ENCODE data around the gene ALK.

Gene ALK

DNA sequence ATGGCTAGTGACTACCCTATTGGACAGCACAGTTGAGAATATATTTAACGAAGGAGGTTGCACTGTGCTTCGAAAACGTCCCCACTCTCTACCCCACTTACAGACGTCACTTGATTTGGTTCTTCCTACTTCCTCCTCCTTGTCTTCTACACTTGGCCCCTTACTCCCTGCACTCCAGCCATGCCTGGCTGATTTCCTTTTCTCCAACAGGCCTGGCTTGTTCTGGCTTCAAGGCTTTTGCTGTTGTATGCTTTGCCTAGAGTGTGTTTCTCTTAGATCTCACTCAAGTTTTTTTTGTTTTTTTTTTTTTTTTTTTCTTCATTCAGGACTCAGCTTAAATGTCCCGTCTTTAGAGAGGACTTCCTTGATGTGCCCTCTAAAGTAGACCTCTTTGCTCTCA lies 469.4 kb downstream of the ALK start:
- no peak for DNase-seq (ENCODE audit: low read depth, low spot score)

DNA sequence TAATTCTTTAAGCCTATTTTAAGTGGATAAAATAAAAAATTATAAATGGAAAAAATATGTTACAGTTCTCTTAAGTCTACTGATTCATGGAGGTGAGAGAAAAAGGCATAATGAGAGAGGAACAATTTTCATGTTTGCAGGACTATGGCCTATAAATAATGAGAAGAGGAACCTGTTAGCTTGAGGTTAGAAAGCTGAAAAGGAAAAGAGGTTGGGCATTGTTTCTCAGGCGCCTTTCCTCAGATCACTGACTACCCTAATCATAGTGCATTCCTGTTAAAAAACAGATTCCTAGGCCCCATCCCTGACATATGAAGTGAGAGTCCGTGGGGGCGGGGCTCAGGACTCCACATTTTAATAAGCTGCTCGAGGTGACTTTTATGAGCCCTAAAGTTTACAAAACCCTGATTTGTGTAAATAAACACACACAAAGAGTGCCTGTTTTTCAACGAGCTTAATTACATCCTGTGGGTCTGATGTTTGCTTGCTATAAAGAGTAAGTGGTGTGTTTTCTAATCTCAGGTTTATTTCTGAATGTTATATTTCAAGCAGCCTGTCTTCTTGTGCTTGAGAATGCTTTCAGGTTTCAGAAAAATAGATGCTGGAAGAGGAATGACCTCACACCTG lies 470.7 kb downstream of the ALK start:
- DNase-seq (ENCODE audit: low read depth, low spot score): no peak

DNA sequence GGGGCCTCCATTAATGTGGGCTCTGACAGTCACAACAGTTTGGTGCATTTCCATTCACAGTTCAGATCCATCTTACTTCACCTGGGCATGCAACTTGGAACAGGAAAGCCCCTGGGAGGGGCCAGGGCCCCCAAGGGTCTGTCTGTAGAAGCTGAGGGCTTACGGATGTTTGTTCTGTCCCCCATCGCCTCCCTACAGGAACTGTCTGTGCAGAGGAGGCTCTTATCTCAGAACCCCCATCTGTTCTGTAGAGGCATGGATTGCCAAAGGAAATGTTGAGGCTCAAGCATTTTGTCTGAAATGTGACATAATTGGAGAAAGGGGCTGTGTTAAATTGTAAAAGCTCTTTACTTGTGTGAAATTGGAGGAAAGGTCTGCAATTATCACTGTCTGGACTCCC lies 471.9 kb downstream of the ALK start:
- DNase-seq (ENCODE audit: low read depth, low spot score): no peak

DNA sequence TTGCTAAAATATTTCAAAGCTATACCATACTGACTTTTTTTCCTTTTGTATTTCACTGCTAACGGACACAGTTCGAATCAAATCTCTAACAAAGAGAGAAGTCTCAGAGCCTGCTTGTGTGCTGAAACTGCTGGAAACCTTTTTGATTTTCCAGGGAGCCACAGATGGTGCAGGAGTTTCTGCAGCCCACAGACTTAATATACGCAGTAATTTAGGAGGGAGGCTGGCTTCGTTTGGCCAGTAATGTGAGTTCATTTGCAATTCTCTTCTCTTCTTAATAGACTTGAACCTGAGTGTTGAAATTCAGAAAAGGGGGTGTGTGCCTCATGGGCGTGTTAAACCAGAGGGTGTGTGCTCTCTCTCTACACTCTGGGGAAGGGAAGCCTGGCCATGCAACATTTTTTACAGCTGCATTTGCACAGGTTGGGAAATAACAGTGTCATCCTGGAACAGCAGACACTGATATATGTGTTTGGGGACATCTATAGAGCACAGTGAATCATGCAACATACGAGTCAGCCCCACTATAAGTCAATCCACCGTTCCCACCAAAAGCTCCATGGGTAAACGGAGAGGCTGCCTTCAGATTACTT lies 473.2 kb downstream of the ALK start:
- no peak for DNase-seq (ENCODE audit: low read depth, low spot score)

DNA sequence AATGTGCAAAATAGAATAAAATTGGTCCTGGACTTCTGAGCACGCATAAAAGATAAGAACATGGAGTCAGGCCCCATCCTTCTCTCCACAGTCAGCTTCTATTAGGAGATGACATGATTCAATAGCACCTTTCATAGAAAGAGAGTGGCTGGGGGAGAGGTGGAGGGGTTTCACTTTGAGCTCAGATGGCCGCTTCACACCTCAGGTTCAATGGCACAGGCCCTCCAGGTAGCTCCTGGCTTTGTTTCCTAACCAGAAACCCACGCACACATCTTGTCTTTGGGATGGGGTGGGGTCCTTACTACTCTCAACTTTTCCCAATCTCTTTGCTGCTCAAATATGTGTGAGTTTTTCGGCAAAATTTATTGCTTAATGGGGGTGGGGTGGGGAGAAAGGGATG lies 473.9 kb downstream of the ALK start:
- no peak for DNase-seq (ENCODE audit: low read depth, low spot score)

DNA sequence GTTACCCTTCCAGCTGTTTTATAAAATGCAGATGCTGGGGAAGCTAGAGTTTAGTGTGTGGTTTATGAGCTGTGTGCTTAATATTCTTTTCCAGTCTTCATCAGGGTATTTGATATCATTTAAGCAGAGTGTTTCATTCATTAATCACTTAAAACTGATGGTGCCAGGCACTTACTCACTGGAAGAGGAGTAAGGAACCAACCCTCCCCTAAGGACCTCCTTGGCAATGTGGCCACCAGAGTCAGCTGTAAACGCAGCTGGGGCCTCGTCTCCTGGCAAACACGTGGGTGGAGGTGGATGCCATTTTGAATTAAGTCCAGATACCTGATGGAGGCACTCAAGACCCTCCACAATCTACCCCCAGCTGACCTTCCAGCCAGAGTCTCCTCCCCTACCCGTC lies 474.5 kb downstream of the ALK start:
- DNase-seq (ENCODE audit: low read depth, low spot score): no peak

DNA sequence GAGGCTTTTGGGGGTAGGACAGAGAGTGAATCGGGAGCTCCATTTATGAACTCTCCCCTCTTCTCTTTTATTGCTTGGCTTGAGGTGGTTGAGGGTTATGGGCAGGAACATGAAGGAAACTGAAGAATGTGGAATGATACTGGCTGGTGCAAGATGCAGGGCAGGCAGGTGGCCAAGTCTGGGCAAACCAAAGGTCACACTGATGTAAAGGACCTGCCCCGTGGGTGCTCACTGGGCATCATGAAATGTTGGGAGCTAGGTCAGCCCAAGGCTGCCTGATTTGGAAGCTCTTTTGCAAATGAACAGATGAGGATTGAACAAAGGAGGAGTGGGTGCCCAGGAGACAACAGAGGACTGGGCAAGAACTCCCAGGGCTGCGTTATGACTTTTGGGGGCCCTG lies 477.2 kb downstream of the ALK start:
- no peak for DNase-seq (ENCODE audit: low read depth, low spot score)

DNA sequence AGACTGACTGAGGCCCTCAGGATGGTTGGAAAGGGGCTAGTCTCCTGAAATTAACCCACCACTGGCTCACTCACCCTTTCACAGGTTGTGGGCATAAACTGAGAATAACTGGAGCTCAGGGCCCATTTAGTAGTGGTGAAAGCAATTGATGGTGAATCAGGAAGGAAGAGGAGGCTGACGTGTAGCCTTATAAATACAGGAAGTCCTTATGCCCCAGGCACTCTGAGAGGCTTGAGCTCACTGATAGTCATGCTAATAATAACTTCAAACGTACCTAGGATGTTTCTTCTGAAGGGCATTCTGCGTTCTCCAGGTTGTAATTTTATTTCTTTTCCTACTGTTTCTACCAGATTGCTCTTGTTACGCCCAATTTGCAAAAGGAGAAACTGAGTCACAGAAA lies 477.8 kb downstream of the ALK start:
- DNase-seq (ENCODE audit: low read depth, low spot score): no peak

DNA sequence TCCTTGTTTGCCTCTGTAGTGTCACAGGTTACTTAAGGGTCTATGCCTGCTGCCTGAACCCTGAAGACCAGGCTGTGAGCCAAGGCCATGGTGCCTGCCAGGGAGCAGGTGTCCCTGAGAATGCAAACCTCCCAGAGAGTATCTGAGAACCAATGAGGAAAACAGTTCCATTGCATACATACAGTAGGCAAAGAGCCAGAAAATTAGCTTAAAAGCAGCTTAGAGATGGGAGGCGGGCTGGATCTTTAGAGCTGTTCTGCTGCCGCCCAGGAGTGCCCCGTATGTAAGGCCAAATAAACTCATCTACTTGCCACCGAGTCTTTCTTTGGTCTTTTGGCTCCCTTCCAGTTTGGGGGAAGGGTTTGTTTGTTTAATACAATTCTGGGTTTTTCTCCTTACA lies 478.2 kb downstream of the ALK start:
- no peak for DNase-seq (ENCODE audit: low read depth, low spot score)

DNA sequence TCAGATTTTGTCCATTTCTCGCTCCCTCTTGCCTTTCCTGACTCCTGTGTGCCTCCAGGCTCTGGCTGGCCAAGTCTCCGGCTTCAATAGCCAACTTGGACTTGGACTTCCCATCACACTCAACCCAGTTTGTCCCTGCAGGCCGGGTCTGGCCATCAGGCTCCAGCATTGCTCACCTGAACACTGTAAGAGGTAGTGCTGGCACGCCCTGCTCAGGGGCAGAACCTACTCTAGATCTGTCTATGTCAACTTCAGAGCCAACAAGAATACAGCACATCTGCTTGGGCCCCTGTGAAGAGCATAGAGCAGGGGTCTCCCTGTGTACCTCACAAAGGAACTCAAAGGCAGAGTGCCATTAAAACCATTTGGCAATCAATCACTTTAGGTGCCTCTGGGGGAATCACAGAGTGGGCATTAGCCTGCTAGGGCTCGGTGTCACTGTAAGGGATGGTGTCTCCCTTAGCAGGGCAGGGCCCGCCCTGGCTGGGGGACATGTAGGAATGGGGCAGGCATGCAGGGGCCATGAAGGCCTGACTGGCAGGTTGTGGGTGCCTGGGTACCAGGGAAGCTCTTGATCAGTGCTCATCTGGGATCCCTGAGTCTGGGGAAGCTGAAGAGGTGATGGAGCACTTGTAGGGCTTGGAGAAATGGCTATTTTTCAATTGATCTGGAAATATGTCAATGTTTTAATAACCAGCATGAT lies 480.3 kb downstream of the ALK start:
- no peak for DNase-seq (ENCODE audit: low read depth, low spot score)

DNA sequence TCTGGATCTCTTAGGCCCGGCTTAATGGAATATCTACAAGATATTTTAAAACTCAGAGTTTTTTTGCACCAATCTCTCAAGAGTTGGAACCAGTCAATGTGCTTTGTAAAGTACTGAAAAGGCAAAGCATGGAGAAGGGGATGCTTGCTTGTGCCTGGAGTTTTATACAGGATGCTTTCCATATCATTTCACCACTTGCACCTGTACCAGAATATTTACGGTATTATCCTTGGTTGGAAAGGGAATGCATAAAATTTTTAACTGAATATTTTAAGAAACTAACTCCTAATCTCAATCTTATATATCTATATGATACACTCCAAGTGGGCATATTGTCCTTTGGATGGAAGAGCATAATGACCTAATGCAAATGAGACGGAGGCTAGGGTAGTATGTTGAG lies 487.5 kb downstream of the ALK start:
- DNase-seq (ENCODE audit: low read depth, low spot score): no peak

DNA sequence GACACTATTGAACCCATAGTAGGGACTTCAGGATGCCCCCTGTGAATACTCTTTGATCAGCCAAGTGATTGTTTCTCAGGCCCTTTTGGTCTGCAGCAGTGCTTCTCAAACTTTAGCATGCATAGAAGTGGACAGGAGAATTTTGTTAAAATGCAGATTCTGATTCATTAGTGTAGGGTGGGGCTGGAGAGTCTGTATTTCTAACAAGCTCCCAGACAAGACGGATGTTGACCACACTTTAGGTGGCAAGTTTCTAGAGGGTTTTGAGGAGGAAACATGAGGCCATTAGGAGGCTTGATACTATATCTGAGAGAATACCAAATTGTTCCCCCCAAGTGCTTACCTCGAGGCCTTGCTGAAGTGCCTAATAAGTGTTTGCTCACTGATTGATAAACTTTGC lies 488.3 kb downstream of the ALK start:
- no peak for DNase-seq (ENCODE audit: low read depth, low spot score)

DNA sequence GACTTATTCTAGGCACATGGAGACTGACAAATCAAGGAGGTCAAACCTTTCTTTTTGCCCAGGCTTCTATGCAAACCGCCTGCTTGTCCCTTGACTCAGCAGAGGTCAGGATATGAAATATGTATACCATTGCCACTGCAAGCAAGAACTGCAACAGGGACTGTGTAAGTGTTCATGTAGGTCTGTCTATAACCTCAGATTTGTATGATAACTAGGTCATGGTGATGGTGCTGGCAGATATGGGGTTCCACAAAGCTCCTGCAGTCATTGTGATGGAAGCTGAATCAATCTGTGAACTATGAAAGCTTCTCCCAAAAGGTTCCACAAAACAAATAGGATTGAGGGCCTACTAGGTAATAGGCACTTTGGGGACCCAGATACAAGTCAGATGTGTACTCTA lies 489.9 kb downstream of the ALK start:
- no peak for DNase-seq (ENCODE audit: low read depth, low spot score)

DNA sequence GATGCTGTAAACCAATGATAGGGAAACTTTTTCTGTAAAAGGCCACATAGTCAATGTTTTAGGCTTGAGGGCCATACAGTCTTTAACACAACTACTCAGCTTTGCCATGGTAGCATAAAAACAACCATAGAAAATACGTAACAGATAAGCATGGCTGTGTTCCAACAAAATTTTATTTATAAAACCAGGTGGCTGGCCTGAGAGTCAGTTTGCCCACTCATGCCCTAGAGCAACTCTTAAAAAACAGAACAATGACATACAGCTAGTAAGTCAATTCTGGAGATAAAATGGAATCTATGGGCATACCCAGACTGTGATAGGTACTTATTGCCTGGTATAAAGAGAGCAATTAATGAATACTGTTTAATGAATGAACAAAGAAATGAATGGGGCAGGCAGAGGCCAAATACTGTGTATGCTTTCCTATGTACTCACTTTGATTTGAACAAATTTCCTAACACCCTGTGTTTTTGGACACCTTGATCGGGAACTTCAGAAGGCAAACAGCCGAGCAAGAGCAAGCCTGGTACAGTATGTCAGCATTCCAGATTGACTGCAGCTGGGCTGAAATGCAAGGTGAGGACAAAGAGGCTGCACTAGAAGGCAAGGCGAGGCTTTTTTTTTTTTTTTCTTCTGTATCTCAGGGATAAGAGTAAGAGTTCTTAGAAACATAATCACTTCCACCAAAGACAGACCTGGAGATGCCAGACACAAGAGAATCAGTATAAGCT lies 490.8 kb downstream of the ALK start:
- DNase-seq (ENCODE audit: low read depth, low spot score): no peak

DNA sequence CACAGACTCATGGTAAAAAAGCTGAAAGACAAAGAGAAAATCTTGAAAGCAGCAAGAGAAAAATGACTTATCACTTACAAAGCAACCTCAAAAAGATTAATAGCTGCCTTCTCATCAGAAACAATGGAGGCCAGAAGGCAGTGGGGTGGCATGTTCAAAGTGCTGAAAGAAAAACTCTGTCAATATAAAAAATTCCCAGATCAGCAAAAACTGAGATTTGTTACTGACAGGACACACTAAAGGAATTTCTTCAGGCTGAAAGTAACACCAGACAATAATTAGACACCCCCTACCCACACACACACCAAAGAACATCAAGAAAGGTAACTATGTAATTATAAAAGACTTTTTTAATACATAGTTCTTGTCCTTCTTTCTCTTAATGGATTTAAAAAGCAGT lies 495.0 kb downstream of the ALK start:
- DNase-seq (ENCODE audit: low read depth, low spot score): no peak

DNA sequence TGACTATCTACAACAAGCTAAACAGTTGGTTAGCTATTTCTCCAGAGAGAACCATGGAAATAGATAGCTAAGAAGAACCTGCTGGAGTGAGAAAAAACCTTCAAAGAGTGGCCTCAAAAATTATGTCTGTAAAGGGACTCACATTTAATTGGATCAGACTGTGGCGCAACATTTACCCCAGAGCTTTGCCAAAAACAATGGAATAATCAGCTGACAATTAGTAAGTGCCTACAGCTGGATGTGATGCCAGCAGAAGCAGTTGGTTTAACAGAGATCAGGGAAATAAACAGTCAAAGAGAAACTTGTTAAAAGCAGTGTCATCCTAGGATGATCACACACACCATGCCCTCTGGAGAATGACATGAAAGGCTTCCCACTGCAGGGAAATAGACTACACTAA lies 495.5 kb downstream of the ALK start:
- DNase-seq (ENCODE audit: low read depth, low spot score): no peak

DNA sequence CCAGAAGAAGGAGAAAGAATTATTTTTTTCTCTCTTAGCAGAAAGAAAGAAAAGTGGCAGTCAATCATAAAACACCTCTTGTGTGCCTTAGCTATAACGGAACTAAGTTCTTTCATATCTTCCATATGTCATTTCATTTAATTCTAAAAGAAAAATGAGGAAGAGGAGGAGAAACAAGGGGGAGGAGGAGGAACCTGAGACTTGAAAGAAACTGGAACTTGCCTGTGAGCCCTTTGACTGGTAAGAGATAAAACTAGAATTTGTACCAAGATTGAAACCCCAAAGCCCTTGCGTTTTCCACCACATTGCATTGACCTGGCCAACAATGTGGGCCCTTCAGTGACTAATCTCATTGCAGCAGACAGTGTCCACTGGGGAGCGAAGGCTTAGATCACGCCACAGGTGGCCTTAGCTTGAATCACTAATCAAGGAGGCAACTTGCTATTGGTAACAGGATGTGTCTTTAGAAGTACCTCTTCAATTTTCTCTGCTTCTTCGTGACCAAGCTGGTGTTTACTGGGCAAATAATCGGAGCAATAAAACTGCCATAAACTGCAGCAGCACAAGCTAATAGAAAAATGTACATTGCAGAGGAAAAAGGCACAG lies 498.2 kb downstream of the ALK start:
- no peak for DNase-seq (ENCODE audit: low read depth, low spot score)

DNA sequence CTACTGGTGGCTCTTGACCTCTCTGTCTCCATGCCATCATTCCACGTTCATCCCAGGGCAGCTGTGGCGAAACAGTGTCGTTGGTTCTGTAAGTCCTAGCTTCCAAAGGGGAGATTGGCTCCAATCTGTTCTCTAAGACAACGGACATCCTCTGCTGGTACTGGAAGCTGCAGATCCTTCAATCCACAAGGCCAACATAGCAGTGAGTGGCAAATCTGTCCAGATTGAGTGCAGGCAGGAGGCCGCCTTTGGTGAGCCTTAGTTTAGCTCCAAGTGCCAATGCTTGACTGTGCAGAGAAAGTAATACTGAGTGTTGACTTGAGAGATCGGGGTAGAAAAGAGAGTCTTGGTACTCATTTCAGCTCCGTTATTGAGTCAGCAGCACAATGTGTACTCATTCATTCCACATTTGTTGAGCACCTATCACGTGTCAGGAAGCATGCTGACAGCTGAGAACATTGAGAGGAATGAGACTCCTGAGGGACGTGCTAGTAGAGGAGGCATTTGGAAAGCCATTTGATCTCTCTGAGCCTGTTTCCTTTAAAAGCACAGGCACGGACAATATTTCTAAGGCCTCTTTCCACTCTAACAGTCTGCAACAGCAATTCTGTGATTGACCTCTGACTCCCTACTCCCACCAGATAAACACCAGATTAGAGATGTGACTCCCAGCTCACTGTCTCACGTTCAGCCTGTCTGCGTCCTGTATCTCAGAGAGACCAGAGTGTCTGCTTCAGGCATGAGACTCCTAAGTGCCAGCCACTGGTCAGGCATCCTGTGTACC lies 500.2 kb downstream of the ALK start:
- DNase-seq (ENCODE audit: low read depth, low spot score): no peak

DNA sequence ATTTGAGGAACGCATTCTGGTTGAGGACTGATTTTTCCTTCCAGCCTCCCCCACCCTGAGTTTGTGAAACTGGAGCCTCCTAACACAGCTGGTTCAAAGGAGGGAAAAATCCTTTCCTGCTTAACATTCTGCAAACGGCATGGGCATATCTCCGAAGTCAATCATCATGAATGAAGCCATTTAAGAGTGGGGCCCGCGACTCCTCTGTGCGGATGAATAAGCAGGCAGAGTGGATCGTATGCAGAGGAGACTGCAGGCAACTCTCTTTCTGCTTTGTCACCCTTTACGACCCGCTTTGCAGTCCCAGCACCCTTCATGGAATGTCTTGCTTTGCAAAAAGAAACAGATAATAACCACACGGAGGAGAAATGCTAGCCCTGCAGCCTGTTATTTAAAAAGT lies 500.9 kb downstream of the ALK start:
- DNase-seq (ENCODE audit: low read depth, low spot score): no peak

DNA sequence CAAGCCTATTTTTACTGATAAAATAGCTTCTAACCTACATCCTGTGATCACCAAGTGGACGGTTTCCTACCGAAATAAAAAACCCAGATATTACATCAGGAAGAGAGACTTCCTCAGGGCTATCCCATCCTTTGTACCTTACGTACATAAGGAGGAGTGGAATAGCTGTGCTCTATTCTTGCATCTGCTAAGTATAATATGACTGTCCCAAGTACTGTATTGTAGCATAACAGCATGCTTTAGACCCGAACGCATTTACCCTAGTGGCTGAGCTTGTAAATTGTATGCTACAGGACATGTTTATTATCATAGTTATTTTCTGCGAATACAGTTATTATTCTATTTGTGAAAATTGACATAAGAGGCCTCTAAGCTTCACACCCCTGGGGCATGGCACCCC lies 503.8 kb downstream of the ALK start:
- no peak for DNase-seq (ENCODE audit: low read depth, low spot score)

DNA sequence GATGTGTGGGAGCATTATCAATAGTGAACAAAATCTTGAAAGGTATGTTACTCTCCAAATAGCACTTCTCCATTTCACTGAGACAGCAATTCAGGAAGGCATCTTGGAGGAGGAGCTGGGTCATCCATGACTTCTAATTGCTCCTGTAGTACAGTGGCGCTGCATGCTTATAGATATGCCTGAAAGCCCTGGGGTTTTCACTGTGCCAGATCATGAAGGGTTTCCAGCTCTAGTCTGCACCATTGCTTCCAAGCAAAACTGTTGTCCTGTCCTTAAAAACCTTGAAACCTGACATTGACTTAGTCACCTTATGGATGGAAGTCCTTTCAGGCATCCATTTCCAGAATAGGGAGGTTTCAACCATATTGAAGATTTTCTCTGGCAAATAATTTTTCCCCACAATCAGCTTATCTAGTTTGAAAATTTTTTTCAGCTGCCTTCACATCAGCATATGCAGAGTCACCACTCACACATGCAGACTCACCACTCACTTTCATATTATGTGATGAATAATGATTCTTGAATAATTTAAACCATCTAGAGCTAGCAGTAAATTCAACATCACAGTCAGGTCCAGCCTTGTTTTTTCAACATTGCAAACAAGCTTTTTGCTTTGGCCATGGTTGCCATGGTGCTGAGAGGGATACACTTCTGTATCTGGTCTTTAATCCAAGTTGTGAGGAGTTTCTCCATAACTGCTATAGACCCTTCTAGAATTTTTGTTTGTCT lies 509.0 kb downstream of the ALK start:
- no peak for DNase-seq (ENCODE audit: low read depth, low spot score)

Data from activated naive CD8-positive, alpha-beta T cell treated with anti-CD3 and anti-CD28 coated beads, Interleukin-2, amount 50 U/mL, for 16 hours (primary cell).